NCI-H128 (cell line): ENCODE measurements around the gene PCDH19.

Experiments
- DNase-seq: peaks from one replicate; lab custom pipeline; 2025; ENCODE audit not compliant: unreplicated experiment; lab: John Stamatoyannopoulos, UW

Gene PCDH19

DNA sequence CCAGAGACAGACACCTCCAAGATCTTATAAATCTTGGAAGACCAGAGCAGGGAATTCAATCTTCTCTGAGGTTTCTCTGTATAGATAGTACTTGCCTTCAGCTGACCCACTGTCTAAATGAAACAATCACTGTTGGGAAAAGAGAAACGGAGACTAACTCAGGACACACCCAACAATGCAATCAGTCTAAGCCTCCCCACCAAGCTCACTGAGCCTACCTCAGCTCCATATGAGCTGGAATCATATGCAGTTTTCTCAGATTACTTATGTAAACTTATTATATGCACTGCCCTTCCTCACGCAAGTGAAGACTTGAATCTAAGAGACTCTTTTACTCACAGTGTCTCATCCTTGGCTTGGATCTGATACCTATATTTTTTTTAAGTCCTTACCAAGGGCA is 110.5 kb downstream of the PCDH19 start:
- no peak for DNase-seq

DNA sequence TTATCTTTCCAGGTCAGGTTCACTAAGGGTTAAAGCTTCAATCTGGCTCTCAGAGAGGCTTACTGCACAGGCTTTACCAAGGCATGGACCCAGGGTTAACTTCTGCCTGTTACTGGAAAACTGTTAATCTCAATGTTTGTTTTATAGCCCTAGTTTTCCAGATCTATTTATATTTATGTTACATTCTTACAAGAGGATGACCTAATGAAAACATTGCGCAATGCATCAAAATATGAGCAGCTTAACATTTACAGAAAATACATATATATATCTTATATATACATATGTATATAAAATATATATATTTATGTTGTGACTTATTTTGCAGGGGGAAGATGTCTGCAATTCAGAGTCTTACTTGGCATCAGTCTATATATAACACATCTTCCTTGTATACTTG is 112.3 kb downstream of the PCDH19 start:
- DNase-seq: no peak

DNA sequence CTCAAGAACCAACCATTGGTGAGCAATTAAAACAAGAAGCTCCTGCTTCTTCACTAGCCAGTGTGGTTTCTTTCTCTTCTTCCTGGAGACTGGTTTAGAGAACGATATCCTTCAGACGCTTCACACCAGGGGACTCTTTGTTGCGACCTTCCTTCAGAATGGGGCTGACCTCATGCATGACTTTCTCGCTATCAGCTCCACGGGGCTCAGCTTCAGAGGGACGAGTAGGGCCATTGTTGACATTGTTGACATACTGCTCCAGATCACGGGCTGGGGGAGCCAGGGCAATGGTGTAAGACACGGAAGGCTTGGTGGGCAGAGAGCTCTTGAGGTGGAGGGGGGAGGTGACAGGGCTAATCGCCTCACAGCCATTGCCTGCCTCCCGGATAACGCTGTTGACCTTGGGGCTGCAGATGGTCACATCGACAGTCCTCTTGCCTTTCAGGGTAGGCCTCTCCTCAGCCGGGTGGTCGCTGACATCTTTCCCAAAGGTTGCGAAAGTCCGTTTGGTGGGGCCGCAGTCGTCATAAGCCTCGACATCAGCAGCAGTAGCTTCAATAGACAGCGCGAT is 113.8 kb downstream of the PCDH19 start:
- no peak for DNase-seq

DNA sequence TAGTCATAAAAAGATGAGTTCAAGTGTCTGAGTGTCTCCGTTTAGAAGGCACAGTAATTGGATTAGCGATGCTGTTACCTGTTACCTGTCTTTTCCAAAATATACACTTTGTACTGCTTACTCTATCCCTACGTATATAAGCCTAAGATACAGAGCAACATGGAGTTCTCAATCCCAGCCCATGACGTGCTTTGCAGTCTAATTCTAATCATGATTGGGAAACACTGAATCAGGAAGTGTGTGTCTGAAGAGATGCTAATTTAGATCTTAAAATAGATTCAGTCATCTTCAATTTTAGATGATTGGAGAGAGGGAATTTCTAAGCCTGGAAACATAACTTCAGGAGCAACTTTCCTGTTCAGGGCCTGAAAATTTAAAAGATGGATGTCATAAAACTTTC is 115.1 kb downstream of the PCDH19 start:
- no peak for DNase-seq

DNA sequence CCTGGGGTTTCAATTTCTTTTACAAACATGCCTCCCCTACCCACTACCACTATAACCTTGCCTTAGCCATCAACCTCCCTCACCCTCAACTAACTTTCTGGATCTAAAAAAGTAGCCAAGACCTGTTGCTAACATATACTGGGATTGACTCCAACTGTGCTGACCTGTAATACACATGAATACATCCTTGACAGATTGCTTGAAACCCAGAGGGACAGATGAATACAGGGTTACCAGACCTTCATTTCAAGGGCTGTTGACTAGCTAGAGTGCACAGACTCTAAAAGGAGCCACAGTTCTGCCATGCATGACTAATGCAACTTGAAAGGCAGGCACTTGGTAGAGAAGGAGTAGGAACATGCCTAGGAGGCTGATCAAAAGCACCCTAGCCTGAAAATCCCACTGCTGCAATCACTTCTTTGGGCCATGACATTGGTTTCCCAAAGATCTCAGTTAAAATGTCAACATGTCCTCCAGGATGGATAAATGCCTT is 121.0 kb downstream of the PCDH19 start:
- no peak for DNase-seq

DNA sequence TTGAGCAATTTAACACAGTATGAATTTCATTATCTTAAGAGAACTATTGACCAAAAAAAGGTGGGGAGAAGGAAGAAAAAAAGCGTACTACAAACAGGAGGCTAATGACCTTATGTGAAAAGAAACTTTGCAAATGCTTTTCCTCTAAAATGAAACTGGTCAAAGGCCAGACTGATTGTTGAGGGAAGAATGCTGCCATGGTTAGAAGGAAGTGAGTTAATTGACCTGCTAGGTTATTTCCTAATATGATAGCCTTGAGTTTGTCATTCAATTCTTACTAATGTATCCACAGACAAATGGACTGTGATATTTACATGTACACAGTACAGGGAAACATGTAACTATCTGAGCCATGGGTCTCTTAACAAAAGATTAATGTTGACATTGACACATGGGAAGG is 132.8 kb downstream of the PCDH19 start:
- no peak for DNase-seq

DNA sequence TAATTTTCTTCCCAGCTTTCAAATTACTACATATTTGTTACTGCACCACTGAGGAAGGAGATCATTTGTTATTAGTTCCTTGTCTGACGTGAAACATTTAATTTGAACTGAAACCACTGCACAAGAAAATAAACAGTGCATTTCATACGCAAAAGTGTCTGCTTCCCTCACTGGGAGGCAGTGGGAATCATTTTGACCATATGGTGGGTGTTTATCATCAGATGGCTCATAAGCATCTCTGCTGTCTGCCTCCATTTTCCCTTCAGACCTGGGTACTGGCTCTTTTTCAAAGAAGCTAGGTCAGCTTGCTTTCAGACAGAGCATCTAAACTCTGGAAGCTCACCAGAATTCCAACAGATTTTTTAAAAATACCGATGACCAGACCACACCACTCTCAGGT is 135.2 kb downstream of the PCDH19 start:
- DNase-seq: no peak

DNA sequence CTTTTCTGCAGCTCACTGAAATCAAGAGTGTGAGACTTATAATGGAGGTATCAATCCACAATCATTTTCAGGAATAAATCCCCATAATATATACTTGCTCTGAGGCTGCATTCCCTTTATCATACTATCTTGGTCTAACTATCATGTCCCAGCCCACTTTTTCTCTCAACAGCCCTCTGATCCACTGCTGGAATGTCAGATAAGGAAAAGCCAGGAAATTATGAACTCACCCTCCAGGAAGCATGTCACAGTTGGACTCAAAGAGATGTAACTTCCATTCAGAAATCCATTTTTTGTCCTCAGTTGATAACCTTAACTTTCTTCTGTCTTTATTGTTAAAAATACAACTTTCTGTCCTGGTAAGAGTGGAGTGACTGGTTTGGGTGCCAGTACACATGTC is 144.9 kb downstream of the PCDH19 start:
- DNase-seq: no peak

DNA sequence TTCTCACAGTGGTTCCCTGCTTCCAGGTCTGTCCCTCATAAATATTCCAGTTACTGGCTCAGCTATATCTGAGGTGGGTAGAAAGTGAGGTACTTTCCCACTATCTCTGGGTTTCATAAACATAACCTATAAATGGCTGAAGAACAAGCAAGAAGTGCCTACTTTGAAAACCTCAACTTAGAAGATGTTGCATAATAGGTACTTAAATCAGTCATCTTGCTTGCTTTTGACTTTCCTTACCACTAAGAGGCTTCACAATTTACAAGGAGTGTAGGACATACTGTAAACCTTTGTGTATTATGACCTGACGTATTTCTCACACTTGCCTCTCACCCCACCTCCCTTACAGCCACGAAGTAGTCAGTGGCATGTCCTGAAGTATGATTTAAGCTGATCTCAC is 145.9 kb downstream of the PCDH19 start:
- DNase-seq: no peak

DNA sequence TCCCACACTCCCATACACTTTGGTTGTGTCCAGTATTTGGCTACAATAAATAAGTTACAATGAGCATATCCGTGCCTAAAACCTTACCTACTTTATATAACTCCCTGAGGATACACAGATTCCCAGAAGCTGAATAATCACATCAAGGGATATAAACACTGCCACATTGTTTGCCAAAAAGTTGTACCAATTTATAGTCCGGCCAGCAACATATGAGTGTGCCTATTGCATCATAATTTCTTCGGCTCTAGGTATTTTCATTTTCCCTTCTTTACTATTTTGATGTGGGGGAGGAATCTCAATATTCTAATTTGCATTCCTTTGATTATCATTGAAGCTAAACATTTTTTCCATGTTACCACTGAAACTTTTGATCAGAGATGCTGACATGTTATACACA is 146.4 kb downstream of the PCDH19 start:
- DNase-seq: no peak

DNA sequence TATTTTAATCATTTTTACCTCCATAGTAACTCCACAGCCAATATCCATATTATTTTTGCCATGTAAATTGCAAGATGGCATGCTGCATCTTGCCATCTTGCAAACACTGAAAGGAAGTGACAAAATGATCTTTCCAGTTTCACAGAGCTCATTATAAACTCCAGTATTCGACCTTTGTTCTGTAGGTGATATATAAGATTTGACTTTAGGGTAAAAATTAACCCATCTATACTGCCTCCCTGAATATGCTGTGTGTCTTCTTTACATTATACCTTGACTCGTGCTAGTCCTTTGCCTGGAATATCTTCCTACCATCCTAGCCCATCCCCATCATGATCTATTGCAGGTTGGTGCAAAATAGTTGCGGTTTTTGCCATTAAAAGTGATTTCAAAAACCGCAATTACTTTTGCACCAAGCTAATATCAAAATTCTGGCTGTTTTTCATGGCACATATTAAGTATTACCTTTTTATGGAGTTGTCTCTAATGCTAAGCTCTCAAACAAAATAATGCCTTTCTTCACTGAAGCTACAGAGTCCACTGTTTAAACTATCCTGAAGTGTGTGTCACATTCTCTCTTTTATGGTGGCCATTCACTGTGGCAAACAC is 161.1 kb downstream of the PCDH19 start:
- DNase-seq: no peak

DNA sequence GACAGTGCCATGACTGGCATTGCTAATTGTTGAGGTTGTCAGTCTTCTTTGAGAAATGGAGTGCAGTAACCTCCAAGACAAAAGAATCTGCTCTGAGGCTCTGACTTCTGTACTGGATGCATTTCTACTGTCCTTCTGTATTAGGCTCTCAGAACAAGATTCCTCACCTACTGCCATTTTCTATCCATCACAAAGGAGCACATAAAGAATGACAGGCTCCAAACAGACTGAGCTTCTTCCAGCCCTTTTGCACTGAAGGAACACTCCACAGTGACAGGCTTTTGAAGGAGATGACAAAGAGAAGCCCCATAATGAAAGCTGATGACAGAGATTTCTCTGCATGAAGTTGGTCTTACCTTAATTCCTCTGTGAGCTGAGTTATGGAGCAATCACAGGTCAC is 162.2 kb downstream of the PCDH19 start:
- DNase-seq: no peak

DNA sequence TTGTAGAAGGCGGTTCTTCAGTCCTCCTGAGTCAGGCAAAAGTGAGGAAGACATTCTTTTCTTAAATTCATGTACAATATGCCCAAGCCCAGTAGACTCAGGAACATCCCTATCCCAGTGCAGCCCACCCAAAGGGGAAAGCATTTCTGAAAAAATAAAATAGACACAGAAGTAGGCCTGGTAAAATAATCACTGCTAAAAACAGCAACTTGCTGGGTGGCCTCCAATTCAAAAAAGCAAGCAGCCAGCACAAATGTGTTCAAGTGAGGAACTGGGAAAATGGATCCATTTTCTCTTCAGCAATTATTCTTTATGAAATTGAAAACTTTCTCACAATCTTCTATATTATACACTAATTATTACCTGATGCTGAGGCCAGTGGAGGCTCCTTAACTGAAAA is 165.4 kb downstream of the PCDH19 start:
- no peak for DNase-seq
